NCI-H524 treated with DMSO at 0.1 percent for 48 hours (cell line): Measurements from ENCODE around the gene SLC48A1.
"Not testable (repeated sequence)": the region's sequence is repeated elsewhere in the genome, so short reads cannot be mapped to it uniquely, and the experiment has no call there.

ENCODE experiments used
- DNase-seq: peaks from one replicate; lab custom pipeline; 2025; lab: John Stamatoyannopoulos, UW

The SLC48A1 gene

GRCh38 chr12:47811581-47812484, 38.8 kb downstream of the SLC48A1 start:
- no peak for DNase-seq

GRCh38 chr12:47812797-47813510, 39.9 kb downstream of the SLC48A1 start:
- DNase-seq, result no peak

GRCh38 chr12:47813511-47814196, 40.6 kb downstream of the SLC48A1 start:
- no peak for DNase-seq

GRCh38 chr12:47814539-47815170, 41.6 kb downstream of the SLC48A1 start:
- DNase-seq, result no peak

- DNase-seq, result not testable (repeated sequence)
These were observed 42.4 kb downstream of the SLC48A1 start for GRCh38 chr12:47815447-47815846.

- no peak for DNase-seq
These were observed 43.6 kb downstream of the SLC48A1 start for GRCh38 chr12:47816403-47817271.

GRCh38 chr12:47817272-47818006, 44.4 kb downstream of the SLC48A1 start:
- DNase-seq, result no peak

GRCh38 chr12:47818007-47818376, 45.0 kb downstream of the SLC48A1 start:
- DNase-seq, result no peak

- no peak for DNase-seq
These were observed 45.6 kb downstream of the SLC48A1 start for GRCh38 chr12:47818467-47819137.

- no peak for DNase-seq
These were observed 46.3 kb downstream of the SLC48A1 start for GRCh38 chr12:47819138-47819895.

- DNase-seq, result no peak
These were observed 47.0 kb downstream of the SLC48A1 start, which contains the start of gene HDAC7 for GRCh38 chr12:47819896-47820630. Gene HDAC7 (minus strand): TSS chr12:47819903. CDS start chr12:47819785, 118 bp downstream.

- no peak for DNase-seq
These were observed 47.8 kb downstream of the SLC48A1 start for GRCh38 chr12:47820631-47821345.

- DNase-seq, result no peak
These were observed 48.3 kb downstream of the SLC48A1 start for GRCh38 chr12:47821346-47821706.

GRCh38 chr12:47822401-47822800, 49.4 kb downstream of the SLC48A1 start:
- DNase-seq, result no peak

GRCh38 chr12:47822863-47823262, 49.8 kb downstream of the SLC48A1 start:
- no peak for DNase-seq

- DNase-seq, result no peak
These were observed 50.5 kb downstream of the SLC48A1 start for GRCh38 chr12:47823422-47824086.

GRCh38 chr12:47824198-47824597, 51.2 kb downstream of the SLC48A1 start:
- DNase-seq, result no peak
